GM19025 (cell line): ENCODE data around the gene CD8A.
"Not testable (repeated sequence)": the region's sequence is repeated elsewhere in the genome, so short reads cannot be mapped to it uniquely, and the experiment has no call there.

Experiments
- ATAC-seq: cut with Tn5 transposase; IDR thresholded peaks from one replicate; pipeline ENCODE4 v1.9.1; 2021; ENCODE audit warnings: mild to moderate bottlenecking, low read depth, moderate library complexity; ENCODE audit not compliant: unreplicated experiment

Gene CD8A

GRCh38 chr2:86790676-86791572 is at the start of gene CD8A:
TSS of gene CD8A (minus strand) at chr2:86790913. CDS start at chr2:86790825, 88 bp downstream.
- no peak for ATAC-seq

DNA sequence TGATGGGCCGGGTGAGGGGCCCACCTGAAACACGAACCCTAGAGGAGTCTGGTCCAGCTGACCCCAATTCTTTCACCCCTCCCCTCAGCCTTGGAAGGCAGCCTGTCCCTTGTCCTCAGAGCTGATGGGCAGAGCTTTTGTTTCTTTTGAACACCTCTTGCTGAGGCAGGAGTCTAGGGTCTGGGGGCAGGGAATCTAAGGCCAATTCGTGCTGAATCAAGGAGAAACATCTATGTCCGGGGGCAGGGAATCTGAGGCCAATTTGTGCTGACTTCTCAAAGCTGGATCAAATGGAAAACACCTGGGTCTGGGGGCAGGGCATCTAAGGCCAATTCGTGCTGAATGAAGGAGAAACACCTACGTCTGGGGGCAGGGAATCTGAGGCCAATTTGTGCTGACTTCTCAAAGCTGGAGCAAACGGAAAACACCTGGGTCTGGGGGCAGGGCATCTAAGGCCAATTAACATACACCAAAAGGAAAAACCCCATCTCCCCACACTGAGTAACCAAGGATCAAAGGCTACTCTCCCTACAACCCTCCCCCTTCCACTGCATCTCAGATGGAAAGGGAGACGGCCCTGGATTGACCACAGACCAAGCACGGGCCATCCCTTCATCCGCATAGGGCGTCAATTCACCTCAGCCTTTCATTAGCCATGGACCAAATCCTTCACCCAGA is 49.3 kb upstream of the CD8A start:
- ATAC-seq: not testable (repeated sequence)

GRCh38 chr2:86839455-86839854 is 48.7 kb upstream of the CD8A start:
- ATAC-seq: not testable (repeated sequence)

DNA sequence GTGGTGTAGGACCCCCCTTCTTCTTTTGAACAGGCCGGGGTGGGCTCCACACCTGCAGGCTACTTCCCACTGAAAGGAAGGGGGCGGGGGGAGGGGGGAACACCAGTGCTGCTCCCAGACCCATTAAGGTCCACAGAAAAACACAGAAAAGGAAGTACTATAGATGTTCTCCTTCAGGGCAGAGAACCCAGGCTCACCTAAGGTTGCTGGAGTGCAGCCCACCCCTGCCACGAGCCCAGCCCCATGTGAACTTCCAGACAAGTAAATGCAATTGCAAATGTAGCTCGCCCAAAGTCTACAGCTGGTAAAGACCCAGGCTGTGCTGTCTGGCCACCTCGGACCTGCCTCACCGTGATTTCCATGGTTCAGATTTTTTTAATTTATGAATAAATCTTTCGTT is 47.0 kb upstream of the CD8A start:
- not testable (repeated sequence) for ATAC-seq

GRCh38 chr2:86836915-86837695 is 46.4 kb upstream of the CD8A start:
- not testable (repeated sequence) for ATAC-seq

- ATAC-seq: not testable (repeated sequence)
Observed at GRCh38 chr2:86835548-86835889, 44.8 kb upstream of the CD8A start.

DNA sequence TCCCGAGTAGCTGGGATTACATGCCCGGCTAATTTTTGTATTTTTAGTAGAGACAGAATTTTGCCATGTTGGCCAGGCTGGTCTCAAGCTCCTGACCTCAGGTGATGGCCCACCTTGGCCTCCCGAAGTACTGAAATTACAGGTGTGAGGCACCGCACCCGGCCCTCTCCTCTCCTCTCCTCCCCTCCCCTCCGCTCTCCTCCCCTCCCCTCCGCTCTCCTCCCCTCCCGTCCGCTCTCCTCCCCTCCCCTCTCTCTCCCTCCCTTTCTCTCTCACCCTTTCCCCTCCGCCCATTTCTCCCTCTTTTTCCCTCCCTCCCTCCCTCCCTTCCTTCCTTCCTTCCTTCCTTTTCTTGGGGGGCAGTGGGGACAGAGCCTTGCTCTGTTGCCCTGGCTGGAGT is 42.6 kb upstream of the CD8A start:
- no peak for ATAC-seq

DNA sequence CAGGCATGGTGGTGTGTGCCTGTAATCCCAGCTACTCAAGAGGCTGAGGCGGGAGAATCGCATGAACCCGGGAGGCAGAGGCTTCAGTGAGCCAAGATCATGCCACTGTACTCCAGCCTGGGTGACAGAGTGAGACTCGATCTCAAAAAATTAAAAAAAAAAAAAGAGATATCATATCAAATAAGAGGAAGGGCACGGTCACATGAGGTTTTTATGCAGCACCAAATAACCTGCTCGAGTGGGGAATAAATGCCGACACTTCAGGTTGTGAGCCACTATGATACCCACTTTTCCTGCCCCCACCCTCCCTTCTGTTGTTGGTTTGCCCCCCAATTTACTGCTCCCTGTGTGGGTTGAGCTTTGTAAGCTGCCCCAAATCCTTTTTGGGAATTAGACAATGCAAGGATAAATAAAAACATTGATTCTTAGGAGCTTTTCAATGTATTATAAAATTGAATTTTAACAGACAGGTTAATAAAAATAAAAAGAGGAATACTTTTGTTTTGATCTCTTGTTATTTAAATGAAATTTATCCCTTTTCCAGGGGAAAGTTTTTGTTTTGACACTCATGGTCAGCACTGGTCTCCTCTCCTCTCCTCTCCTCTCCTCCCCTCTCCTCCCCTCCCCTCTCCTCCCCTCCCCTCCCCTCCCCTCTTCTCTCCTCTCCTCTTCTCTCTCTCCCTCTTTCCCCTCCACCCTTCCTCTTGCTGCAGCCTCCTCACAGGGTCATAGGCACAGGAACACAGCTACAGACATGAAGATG is 41.8 kb upstream of the CD8A start:
- no peak for ATAC-seq

DNA sequence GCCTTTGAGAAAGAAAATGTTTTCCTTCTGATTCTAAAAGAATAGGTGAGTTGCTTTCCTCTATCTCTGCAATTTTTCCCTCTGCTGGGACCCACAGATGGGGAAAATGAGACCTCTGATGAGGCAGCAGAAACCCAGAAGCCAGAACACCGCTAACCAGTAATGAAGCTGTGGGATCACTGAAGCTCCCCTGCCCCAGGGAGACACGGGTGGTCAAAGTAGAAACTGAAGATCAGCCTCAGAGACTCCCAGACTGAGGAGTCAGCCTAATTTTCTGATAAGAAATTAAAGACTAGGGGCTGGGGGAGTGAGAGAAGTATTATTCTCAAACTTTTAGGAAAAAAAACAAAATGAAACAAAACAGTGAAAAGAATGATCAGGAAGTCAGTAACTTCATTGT is 40.8 kb upstream of the CD8A start:
- ATAC-seq: no peak

DNA sequence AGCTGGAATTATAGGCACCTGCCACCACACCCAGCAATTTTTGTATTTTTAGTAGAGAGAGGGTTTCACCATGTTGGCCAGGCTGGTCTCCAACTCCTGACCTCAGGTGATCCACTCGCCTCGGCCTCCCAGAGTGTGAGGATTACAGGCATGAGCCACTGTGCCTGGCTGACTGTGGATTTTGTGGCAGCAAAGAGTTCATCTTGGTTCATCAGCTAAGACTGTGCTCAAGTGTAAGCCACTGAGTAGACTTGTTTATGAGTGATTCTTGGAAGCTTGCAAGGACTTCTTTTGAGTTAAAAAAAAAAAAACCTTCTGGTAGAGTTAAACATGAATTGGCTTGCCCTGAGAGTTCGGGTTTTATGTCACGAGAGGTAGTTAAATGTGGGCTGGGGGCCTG is 36.2 kb upstream of the CD8A start:
- ATAC-seq: no peak

DNA sequence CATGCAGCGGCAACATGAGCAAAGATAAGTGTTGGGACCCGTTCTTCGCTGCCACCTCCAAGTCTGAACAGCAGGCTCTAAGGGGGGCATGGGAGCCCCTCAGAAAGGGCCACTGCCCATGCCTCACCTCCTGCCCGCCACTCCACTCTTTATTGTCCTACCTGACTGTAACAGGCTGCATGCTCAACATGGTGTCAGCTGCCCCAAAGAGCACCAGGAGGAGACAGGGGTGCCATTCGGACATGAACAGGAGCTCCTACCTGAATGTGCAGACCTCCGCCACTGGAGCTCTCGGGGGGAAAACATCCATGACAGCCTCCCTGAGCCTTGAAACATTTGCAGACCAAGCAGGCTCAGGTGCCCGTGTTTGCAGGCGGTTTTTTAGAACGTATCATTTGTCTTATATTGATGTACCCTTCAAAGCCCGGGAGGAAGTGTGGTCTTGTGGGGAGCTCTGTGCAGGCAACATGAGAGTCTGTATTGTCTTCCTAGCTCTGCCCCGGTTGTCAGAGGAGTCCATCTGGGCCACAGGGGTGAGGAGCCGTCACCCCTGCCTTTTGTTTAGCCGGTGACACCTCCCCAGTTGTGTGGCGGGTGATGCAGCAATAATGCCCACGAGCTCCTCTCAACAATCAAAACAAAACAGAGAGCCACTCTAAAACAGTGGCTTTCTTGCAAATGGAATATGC is 35.1 kb upstream of the CD8A start:
- no peak for ATAC-seq

DNA sequence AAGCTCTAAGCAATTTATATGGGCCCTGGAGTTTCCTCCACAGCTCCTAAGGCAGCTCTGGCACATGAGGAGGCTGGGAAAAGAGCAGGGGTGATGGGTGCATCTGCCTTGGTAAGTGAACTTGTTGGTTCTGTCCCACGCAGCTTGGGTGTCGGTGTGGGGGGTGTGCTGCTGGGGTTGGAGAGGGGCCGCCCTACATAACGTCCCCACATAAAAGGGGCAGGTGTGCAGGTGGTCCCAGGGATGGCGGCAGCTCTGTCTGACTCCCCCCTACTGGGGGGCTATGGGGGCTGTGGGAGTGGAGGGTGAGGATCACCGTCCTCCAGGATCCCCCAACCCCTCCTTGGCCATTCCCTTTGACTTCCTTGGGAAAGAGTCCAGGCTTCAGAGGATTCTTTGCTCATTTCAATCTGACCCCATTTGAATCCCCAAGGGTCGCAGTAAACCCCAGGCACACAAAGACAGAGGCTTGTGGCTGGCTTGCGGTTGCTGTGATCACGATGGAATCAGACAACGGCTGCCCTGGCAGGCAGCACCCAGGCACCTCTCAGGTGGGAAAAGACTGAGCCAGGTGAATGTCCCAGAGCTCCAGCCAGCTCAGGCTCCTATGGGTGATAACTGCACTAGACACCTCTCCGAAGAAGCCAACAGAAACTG is 34.5 kb upstream of the CD8A start:
- ATAC-seq: no peak

- ATAC-seq: no peak
Observed at GRCh38 chr2:86822668-86823345, 32.1 kb upstream of the CD8A start.

GRCh38 chr2:86821842-86822241 is 31.1 kb upstream of the CD8A start:
- ATAC-seq: no peak

DNA sequence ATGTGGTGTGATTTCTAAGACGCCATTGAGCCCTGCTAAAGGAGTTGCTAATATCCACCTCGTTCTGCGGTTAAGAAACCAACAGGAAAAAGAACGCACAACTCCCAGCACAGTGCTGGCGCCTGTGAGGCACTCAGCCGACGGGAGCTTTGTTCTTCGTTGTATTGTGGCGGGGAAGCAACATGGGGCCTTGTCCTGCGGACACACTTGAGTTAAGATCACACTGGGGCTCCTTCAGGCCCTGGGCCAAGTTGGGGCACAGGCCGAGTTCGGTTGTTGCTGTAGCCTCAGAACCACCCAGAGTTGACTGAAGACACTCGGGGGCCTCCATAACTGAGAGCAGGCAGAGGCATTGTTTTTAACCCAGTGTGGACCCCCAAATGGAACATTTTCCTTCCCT is 30.6 kb upstream of the CD8A start:
- no peak for ATAC-seq

- no peak for ATAC-seq
Observed at GRCh38 chr2:86818957-86819356, 28.2 kb upstream of the CD8A start.

DNA sequence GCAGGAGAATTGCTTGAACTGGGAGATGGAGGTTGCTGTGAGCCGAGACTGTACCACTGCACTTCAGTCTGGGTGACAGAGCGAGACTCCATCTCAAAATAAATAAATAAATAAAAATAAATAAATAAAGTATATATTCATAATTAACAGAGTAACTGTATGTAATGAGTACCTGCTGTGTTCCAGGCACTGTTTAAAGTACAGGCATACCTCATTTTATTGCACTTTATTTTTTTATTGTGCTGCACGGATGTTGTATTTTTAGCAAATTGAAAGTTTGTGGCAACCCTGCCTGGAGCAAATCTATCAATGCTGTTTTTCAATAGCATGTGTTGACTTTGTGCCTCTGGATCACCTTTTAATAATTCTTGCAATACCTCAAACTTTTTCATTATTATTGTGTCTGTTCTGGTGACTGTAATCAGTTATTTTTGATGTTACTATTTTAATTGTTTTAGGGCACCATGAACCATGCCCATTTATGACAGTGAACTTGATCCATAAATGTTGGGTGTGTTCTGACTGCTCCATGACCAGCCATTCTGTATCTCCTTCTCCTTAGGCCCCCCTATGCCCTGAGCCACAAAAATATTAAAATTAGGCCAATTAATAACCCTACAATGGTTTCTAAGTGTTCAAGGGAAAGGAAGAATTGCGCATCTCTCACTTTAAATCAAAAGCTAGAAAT is 27.5 kb upstream of the CD8A start:
- ATAC-seq: no peak

DNA sequence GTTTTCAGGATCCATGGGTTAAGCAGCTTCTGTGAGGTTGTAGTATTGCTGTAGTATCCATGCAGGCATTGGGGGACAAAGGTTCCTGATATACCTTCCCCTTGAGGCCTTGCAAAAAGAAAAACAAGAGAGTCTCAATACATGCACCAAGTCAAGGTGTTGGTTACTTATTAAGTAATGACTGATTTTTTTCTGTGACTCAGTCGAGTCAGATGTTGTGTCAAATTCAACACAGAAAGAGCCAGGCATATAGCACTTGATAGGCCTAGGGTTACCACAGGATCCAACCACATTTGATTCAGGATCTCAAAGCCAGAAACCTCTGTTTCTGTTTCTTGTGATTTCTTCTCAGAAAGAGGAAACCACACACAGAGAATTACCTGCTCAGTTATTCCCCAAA is 24.9 kb upstream of the CD8A start:
- no peak for ATAC-seq
